PC-3 (cell line): Measurements from ENCODE around the gene ASCC2. TPM values are rescaled to one million over a fixed set of nuclear protein-coding genes. Genes with fewer than 3 reads are reported as not detected.

Source experiments
- ATAC-seq: fragments of 200-7000 bp; cut with Tn5 transposase; 2 replicates; pipeline ENCODE4 v1.9.1; 2020; ENCODE audit warnings: mild to moderate bottlenecking, moderate library complexity
- BruUV-seq: library from RNA; stranded (reverse); fragments of 400-500 nt; replicated peaks from 2 replicates; lab custom pipeline; 2021; lab: Mats Ljungman, UMichigan
- CTCF ChIA-PET: fragments of 300-600 bp; sonication (Branson Sonifier 250); formaldehyde crosslinking; loops from one replicate; lab custom pipeline; 2022; ENCODE audit warnings: antibody characterized with exemption; lab: Charles Lee
- POLR2A ChIA-PET: fragments of 300-600 bp; sonication (Branson Sonifier 250); formaldehyde crosslinking; loops from one replicate; lab custom pipeline; 2022; ENCODE audit warnings: antibody characterized with exemption; ENCODE audit not compliant: unreplicated experiment; lab: Charles Lee
- DNase-seq: peaks from one replicate; pipeline ENCODE4 v3.0.0-alpha.2; 2015
- H2AFZ ChIP-seq: fragments of 300-600 bp; sonication (generic); 2 replicates; pipeline ENCODE4 v1.6.0; 2016; ENCODE audit warnings: antibody characterized with exemption, low read length
- H3F3A ChIP-seq: fragments of 300-600 bp; sonication (generic); one replicate; pipeline ENCODE4 v1.6.0; 2017; ENCODE audit warnings: antibody characterized with exemption, low read length, control low read depth, mild to moderate bottlenecking; ENCODE audit not compliant: unreplicated experiment
- H3K27ac ChIP-seq: fragments of 300-600 bp; sonication (generic); 2 replicates; pipeline ENCODE4 v1.5.1; 2016; ENCODE audit warnings: mild to moderate bottlenecking, low read length
- H3K27me3 ChIP-seq: fragments of 300-600 bp; sonication (generic); 2 replicates; pipeline ENCODE4 v1.6.1; 2016; ENCODE audit warnings: low read length, mixed read lengths
- H3K36me3 ChIP-seq: fragments of 300-600 bp; sonication (generic); 2 replicates; pipeline ENCODE4 v1.6.1; 2016; ENCODE audit warnings: low read depth, mixed run types, low read length, mixed read lengths
- H3K4me1 ChIP-seq: fragments of 300-600 bp; sonication (generic); 2 replicates; pipeline ENCODE4 v1.5.1; 2016; ENCODE audit warnings: low read length; ENCODE audit not compliant: insufficient read depth
- H3K4me2 ChIP-seq: fragments of 300-600 bp; sonication (generic); 2 replicates; pipeline ENCODE4 v1.6.0; 2016; ENCODE audit warnings: low read length
- H3K4me3 ChIP-seq: fragments of 300-600 bp; sonication (generic); 2 replicates; pipeline ENCODE4 v1.5.1; 2016; ENCODE audit warnings: mild to moderate bottlenecking, low read length, mixed read lengths
- H3K79me2 ChIP-seq: fragments of 300-600 bp; sonication (generic); 2 replicates; pipeline ENCODE4 v1.6.1; 2017; ENCODE audit warnings: low read length, mixed read lengths
- H3K9ac ChIP-seq: fragments of 300-600 bp; sonication (generic); 2 replicates; pipeline ENCODE4 v1.6.0; 2016; ENCODE audit warnings: mild to moderate bottlenecking, low read length
- H3K9me2 ChIP-seq: fragments of 300-600 bp; sonication (generic); replicated peaks from 2 replicates; pipeline ENCODE4 v1.6.1; 2016; ENCODE audit warnings: mixed run types, low read length, mixed read lengths
- H3K9me3 ChIP-seq: fragments of 300-600 bp; sonication (generic); 2 replicates; pipeline ENCODE4 v1.6.1; 2016; ENCODE audit warnings: low read length, mixed read lengths
- H4K20me1 ChIP-seq: fragments of 300-600 bp; sonication (generic); 2 replicates; pipeline ENCODE4 v1.6.1; 2016; ENCODE audit warnings: low read length, mixed read lengths
- EZH2 ChIP-seq: fragments of 300-600 bp; sonication (generic); IDR thresholded peaks from one replicate; pipeline ENCODE4 v1.6.1; 2017; ENCODE audit warnings: antibody characterized with exemption, mild to moderate bottlenecking, low read length; ENCODE audit not compliant: unreplicated experiment
- EZH2phosphoT487 ChIP-seq: fragments of 300-600 bp; sonication (generic); IDR thresholded peaks from 2 replicates; pipeline ENCODE4 v1.6.1; 2018; ENCODE audit warnings: mild to moderate bottlenecking, antibody characterized with exemption, low read length, borderline replicate concordance
- intact Hi-C: fragments of 100-400 bp; cut with micrococcal nuclease; formaldehyde crosslinking; loops from 2 replicates; pipeline ENCODE4 v1.9.0; 2023
- total RNA-seq: library from RNA; depleted of rRNA; stranded (reverse); fragments of >200 nt; gene quantifications from 2 replicates; pipeline ENCODE4 v1.2.3, GENCODE V29; 2014
- TF ChIP-seq, protein P1 (sequence below): fragments of 300-600 bp; sonication (generic); conservative IDR thresholded peaks from 2 replicates; pipeline ENCODE4 v1.5.1; 2017; ENCODE audit warnings: antibody characterized with exemption, low read depth, mild to moderate bottlenecking, low read length

ASCC2 gene
- total RNA-seq, 1 experiment from 2014 or later = 37.0 TPM

DNA sequence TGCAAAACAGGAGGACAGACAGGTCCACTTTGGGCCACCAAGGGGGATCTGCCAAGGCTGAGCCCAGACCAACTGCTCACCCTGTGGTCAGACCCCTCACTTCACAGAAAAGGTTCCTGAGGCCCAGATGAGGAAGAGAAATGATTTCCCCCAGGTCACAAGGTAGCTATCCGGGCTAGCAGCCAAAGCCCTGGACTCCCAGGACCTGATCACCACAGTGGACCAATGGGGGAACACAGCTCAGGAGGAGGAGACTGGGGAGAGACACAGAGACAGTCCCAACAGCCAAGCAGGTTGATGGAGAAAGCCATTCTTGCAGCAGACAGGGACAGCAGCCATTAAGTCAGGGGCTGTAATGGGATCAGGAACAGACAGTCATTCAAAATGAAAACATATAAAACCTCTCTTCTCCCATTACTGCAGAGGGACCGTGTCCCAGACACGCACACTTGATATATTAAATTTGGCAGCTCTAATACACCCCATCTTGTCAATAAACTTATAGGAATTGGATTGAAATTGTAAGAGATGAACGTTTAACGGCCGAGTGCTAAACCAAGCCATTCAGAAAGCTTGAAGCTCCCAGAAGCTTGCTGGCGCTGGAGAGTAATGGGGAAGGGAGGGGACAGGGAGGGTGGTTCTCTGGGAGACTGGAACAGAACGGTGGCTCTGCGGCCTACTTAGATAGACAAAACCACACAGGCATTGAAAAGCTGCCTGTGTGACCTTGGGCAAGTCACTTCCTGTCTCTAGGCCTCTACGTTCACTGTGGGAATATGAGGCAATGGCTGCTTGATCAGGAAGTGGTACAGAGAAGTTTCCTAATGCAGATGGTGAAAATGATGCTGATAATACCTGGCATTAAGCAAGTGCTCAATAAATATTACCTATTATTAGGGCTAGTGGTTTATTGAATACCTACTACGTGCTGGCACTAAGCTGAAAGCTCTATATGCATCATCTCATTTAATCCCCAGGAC, 87.2 kb downstream of the ASCC2 start:
- Histone ChIP-seq H3K36me3 (no peaks in the 10 kb centered on the region), H3K27me3 (no peaks in the 10 kb centered on the region), H3K4me2 (no peak overlapping the region), H3F3A (no peaks in the 10 kb centered on the region), H3K9ac (no peak overlapping the region), H3K9me3 (no peaks in the 10 kb centered on the region), H3K4me1 (no peaks in the 10 kb centered on the region), H3K4me3 (no peak overlapping the region), H4K20me1 (no peaks in the 10 kb centered on the region), H2AFZ (no peak overlapping the region), H3K9me2 (no peaks in the 10 kb centered on the region), H3K27ac (no peak overlapping the region), H3K79me2 (no peaks in the 10 kb centered on the region)
- ChIA-PET POLR2A (no interaction called here), CTCF (no interaction called here)
- TF ChIP-seq EZH2phosphoT487 (no peak), EZH2 (no peak)
- TF ChIP-seq, protein P1, sequence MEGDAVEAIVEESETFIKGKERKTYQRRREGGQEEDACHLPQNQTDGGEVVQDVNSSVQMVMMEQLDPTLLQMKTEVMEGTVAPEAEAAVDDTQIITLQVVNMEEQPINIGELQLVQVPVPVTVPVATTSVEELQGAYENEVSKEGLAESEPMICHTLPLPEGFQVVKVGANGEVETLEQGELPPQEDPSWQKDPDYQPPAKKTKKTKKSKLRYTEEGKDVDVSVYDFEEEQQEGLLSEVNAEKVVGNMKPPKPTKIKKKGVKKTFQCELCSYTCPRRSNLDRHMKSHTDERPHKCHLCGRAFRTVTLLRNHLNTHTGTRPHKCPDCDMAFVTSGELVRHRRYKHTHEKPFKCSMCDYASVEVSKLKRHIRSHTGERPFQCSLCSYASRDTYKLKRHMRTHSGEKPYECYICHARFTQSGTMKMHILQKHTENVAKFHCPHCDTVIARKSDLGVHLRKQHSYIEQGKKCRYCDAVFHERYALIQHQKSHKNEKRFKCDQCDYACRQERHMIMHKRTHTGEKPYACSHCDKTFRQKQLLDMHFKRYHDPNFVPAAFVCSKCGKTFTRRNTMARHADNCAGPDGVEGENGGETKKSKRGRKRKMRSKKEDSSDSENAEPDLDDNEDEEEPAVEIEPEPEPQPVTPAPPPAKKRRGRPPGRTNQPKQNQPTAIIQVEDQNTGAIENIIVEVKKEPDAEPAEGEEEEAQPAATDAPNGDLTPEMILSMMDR = no peak
- ATAC-seq (no peak), DNase-seq (no peak)
- no TSS peak for BruUV-seq
- intact Hi-C loops = no loop called here

DNA sequence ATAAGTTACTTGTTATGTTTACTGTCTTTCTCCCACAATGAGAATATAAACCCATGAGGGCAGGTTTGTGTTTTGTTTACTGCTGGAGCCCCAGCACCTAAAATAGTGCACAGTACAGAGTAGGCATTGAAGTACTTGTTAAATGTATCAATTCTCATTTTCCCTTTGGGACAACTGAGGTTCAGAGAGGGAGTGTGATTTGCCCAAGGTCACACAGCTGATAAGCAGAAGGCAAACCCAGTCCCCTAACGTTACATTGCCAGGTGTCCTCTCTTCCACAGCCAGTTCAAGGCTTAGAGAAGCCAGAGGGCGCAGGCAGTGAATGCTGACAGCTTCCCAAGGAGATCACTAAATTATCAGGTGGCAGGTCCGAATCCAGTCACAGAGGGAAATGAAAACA, 88.0 kb downstream of the ASCC2 start:
- intact Hi-C loops = no loop called here
- ChIA-PET POLR2A (no interaction called here), CTCF (no interaction called here)
- no TSS peak for BruUV-seq
- Histone ChIP-seq H3K9me3 (no peaks in the 10 kb centered on the region), H3K9me2 (no peaks in the 10 kb centered on the region), H3K27me3 (no peaks in the 10 kb centered on the region), H3K27ac (no peak overlapping the region), H3K79me2 (no peaks in the 10 kb centered on the region), H3K4me3 (no peak overlapping the region), H3K4me1 (no peaks in the 10 kb centered on the region), H3K4me2 (no peak overlapping the region), H3K36me3 (no peaks in the 10 kb centered on the region), H2AFZ (no peak overlapping the region), H4K20me1 (no peaks in the 10 kb centered on the region), H3K9ac (no peak overlapping the region), H3F3A (no peaks in the 10 kb centered on the region)
- ATAC-seq (no peak), DNase-seq (no peak)
- no peak for TF ChIP-seq EZH2
- TF ChIP-seq, protein P1 = no peak
- no peak for TF ChIP-seq EZH2phosphoT487
